IPS-18c (cell line): ENCODE measurements around the gene SP140.
"Not testable (repeated sequence)": the region's sequence is repeated elsewhere in the genome, so short reads cannot be mapped to it uniquely, and the experiment has no call there.

Source experiments
- H3K4me3 ChIP-seq: 2 replicates; pipeline ENCODE4 v1.7.0; 2013; ENCODE audit warnings: low read depth, mild to moderate bottlenecking, low read length, moderate library complexity; ENCODE audit not compliant: insufficient read depth
- H3K9me3 ChIP-seq: one replicate; pipeline ENCODE4 v1.6.1; 2013; ENCODE audit warnings: mild to moderate bottlenecking, low read length, moderate library complexity; ENCODE audit not compliant: control insufficient read depth, insufficient read depth

The SP140 gene

GRCh38 chr2:230220347-230220969 lies 5.1 kb upstream of the SP140 start:
- Histone ChIP-seq H3K4me3 (peak overlapping the region; percentile 40; the same call in 1 of the 2 replicates), H3K9me3 (peaks cover under 1% of the 10 kb centered on the region)

GRCh38 chr2:230221493-230221892 lies 4.0 kb upstream of the SP140 start:
- Histone ChIP-seq H3K4me3 (no peak overlapping the region), H3K9me3 (no peaks in the 10 kb centered on the region)

- not testable (repeated sequence) for H3K4me3 ChIP-seq, H3K9me3 ChIP-seq
These were observed 2.7 kb upstream of the SP140 start for GRCh38 chr2:230222829-230223228.

- Histone ChIP-seq H3K4me3 (no peak overlapping the region), H3K9me3 (no peaks in the 10 kb centered on the region)
These were observed 1.1 kb upstream of the SP140 start for GRCh38 chr2:230224458-230224857.

- Histone ChIP-seq H3K9me3 (no peaks in the 10 kb centered on the region), H3K4me3 (no peak overlapping the region)
These were observed 565 bp downstream of the SP140 start for GRCh38 chr2:230226051-230226551.

GRCh38 chr2:230227216-230227615 lies 1.7 kb downstream of the SP140 start:
- Histone ChIP-seq H3K4me3 (no peak overlapping the region), H3K9me3 (no peaks in the 10 kb centered on the region)

GRCh38 chr2:230230087-230230486 lies 4.6 kb downstream of the SP140 start:
- Histone ChIP-seq H3K9me3 (no peaks in the 10 kb centered on the region), H3K4me3 (no peak overlapping the region)

- no peaks in the 10 kb centered on the region for H3K9me3 ChIP-seq
- H3K4me3 ChIP-seq = no peak overlapping the region
These were observed 5.1 kb downstream of the SP140 start for GRCh38 chr2:230230496-230231200.

GRCh38 chr2:230231251-230231650 lies 5.7 kb downstream of the SP140 start:
- Histone ChIP-seq H3K9me3 (no peaks in the 10 kb centered on the region), H3K4me3 (no peak overlapping the region)

- no peaks in the 10 kb centered on the region for H3K9me3 ChIP-seq
- H3K4me3 ChIP-seq = no peak overlapping the region
These were observed 8.7 kb downstream of the SP140 start for GRCh38 chr2:230234122-230234722.

GRCh38 chr2:230234845-230235244 lies 9.3 kb downstream of the SP140 start:
- Histone ChIP-seq H3K4me3 (no peak overlapping the region), H3K9me3 (no peaks in the 10 kb centered on the region)

- Histone ChIP-seq H3K4me3 (no peak overlapping the region), H3K9me3 (no peaks in the 10 kb centered on the region)
These were observed 18.7 kb downstream of the SP140 start for GRCh38 chr2:230244211-230244610.

- H3K9me3 ChIP-seq = no peaks in the 10 kb centered on the region
- H3K4me3 ChIP-seq = no peak overlapping the region
These were observed 20.7 kb downstream of the SP140 start for GRCh38 chr2:230246206-230246605.

- Histone ChIP-seq H3K9me3 (no peaks in the 10 kb centered on the region), H3K4me3 (no peak overlapping the region)
These were observed 24.7 kb downstream of the SP140 start for GRCh38 chr2:230250231-230250630.

- no peak overlapping the region for H3K4me3 ChIP-seq
- no peaks in the 10 kb centered on the region for H3K9me3 ChIP-seq
These were observed 28.8 kb downstream of the SP140 start for GRCh38 chr2:230254152-230254881.

- no peak overlapping the region for H3K4me3 ChIP-seq
- no peaks in the 10 kb centered on the region for H3K9me3 ChIP-seq
These were observed 31.3 kb downstream of the SP140 start for GRCh38 chr2:230256733-230257332.

- H3K9me3 ChIP-seq = no peaks in the 10 kb centered on the region
- no peak overlapping the region for H3K4me3 ChIP-seq
These were observed 32.9 kb downstream of the SP140 start for GRCh38 chr2:230258483-230258882.
